GM21447 (cell line): ENCODE results near the gene ROS1.
"Not testable (repeated sequence)": the region's sequence is repeated elsewhere in the genome, so short reads cannot be mapped to it uniquely, and the experiment has no call there.

Experiments used
- ATAC-seq: cut with Tn5 transposase; IDR thresholded peaks from one replicate; pipeline ENCODE4 v1.9.1; 2021; ENCODE audit not compliant: unreplicated experiment

The ROS1 gene

GRCh38 chr6:117425431-117426153 lies at the start of gene ROS1:
ROS1 (minus strand) TSS chr6:117425942; CDS start chr6:117425656, 286 bp downstream.
- ATAC-seq = no peak

- ATAC-seq = no peak
Observed at GRCh38 chr6:117473401-117473800, 47.7 kb upstream of the ROS1 start.

DNA sequence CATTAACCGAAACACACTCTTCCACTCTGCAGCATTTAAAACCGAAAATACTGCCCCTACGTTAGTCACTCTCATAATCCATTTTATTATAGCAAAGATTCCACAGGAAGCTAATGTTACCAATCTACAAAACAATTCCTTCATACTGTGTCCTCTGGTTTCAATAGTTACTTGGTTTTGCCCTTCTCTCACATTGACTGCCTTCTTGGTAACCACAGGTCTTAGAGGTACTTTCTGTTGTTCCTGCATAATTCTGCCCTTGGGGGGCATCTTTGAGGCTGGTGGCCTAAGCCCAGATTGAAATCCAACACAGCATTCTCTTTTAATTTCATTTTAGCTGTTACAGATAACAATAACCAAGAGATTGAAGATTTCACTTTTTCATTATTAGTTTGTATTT lies 46.9 kb upstream of the ROS1 start:
- no peak for ATAC-seq

GRCh38 chr6:117469791-117470190 lies 44.0 kb upstream of the ROS1 start:
- ATAC-seq = no peak

GRCh38 chr6:117469356-117469755 lies 43.6 kb upstream of the ROS1 start:
- no peak for ATAC-seq

DNA sequence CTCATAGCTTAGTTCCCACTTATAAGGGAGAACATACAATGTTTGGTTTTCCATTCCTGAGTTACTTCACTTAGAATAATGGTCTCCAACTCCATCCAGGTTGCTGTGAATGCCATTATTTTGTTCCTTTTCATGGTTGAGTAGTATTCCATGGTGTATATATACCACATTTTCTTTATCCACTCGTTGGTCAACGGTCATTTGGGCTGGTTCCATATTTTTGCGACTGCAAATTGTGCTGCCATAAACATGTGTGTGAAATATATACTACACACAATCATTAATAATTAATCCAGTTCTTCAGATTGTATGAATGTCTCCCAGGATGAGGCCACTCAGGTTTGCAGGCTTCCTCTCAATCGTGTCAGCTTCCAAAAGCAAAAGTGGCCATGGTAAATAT lies 42.8 kb upstream of the ROS1 start:
- ATAC-seq = not testable (repeated sequence)

- ATAC-seq = no peak
Observed at GRCh38 chr6:117467876-117468275, 42.1 kb upstream of the ROS1 start.

GRCh38 chr6:117465691-117466090 lies 39.9 kb upstream of the ROS1 start:
- no peak for ATAC-seq

GRCh38 chr6:117464700-117465099 lies 39.0 kb upstream of the ROS1 start:
- ATAC-seq = no peak

GRCh38 chr6:117463762-117464665 lies 38.3 kb upstream of the ROS1 start:
- peak; percentile 71 for ATAC-seq

DNA sequence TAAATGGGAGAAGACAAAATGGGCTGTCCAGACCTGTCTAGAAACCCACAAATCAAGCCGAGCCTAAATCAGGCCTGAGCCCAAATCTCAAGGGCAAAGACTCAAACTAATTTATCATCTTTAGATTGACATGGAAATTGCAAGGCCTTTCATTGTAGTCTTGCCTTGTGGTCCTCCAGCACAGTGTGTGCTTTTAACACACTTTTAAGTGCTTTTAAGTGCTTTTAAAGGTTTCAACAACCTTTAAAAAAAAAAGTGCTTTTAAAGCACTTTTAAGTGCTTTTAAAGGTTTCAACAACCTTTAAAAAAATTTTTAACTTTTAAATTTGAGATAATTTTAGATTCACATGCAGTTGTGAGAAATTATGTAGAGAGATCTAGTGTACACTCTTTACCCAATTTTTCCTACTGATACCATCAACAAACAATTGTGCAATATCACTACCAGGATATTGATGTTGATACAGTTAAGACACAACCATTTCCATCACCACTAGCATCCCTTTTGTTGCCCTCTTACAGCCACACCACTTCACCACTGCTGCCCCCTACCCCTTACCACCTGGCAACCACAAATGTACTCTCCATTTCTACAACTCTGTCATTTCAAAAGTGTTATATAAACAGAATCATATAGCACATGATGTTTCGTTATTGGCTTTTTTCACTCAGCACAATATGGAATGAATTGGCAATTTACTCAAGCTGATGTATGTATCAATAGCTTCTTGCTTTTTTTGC lies 33.6 kb upstream of the ROS1 start:
- ATAC-seq = no peak

DNA sequence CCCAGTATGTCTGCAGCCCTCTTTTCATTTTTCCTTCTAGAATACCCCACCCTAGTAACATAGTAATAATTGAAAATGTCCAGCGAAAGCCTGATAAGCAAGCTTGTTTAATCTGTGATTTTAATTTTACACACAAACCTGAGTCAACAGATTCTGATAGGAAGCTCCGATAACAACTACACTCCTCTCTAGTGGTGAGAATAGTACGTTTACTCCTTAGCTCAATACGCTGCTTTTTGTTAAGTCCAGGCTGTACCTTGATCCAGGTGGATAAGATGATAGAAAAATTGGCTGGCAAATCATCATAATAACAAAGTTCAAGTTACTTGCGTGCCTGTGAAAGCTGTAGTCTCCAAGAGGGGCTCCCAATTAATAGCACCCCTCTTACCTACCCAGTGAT lies 31.3 kb upstream of the ROS1 start:
- no peak for ATAC-seq

DNA sequence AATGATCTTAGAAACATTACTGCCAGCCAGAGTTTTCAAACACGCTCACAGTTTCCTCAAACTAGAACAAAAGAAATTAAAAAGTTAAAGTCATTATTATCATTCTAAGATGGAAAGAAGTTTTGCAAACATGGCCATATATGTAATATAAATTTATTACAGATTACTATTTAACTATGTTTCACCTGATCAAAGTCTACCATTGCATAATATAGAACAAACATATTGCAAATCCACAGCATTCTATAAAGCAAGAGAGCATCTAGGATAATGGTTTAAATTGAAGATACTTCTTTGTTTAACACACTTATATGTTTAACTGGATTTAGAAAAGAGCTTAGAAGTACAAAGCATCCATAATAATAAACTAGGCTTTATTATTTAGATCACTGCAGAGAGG lies 30.5 kb upstream of the ROS1 start:
- no peak for ATAC-seq

GRCh38 chr6:117451671-117452070 lies 25.9 kb upstream of the ROS1 start:
- no peak for ATAC-seq

GRCh38 chr6:117449549-117450439 lies 24.1 kb upstream of the ROS1 start:
- no peak for ATAC-seq

DNA sequence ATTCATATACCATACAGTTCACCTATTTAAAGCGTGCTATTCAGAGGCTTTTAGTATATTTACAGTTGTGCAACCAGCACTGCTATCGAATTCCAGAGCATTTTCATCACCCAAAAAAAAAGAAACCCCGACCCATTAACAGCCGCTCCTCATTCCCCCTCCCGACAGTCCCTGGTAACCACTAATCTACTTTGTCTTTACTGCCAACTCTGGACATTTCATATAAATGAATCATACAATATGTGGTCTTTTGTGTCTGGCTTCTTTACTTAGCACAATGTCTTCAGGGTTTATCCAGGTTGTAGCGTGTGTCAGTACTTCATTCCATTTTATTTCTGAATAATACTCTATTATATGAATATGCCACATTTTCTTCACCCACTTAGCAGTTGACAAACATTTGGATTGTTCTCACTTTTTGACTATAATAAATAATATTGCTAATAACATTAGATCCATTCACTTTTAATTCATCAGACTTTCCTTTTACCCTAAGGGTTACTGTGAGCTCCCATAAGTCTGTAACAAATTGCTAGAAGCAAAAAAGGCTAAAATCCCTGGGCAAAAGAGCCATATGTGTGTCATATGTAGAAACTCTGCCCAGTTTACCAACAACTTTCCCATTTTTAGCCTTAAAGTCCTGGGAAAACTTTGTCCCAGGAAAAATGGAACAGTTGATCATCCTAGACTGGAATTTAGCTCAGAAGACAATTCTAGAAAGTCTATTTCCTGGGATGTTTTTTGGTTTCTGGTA lies 23.2 kb upstream of the ROS1 start:
- ATAC-seq = no peak

GRCh38 chr6:117448011-117448410 lies 22.3 kb upstream of the ROS1 start:
- ATAC-seq = no peak

GRCh38 chr6:117446861-117447260 lies 21.1 kb upstream of the ROS1 start:
- ATAC-seq = no peak

DNA sequence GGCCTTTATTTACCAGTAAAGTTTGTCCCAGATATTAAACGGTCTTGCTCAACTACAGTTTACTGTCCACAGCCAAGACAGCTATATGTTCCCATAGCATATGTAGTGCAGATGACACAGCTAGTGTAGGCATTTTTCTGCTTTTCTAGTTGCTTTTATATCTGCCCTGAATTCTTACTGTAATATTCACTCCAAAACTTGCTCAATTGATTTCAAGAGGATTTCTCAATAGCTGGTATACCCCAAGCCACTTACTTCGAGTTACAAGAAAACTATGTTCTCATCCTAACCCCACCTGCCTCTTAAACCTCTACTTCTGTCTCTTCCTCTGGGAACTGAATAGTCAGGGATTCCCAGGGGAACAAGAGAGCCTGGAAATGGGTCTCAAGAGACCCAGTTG lies 18.9 kb upstream of the ROS1 start:
- ATAC-seq = no peak

DNA sequence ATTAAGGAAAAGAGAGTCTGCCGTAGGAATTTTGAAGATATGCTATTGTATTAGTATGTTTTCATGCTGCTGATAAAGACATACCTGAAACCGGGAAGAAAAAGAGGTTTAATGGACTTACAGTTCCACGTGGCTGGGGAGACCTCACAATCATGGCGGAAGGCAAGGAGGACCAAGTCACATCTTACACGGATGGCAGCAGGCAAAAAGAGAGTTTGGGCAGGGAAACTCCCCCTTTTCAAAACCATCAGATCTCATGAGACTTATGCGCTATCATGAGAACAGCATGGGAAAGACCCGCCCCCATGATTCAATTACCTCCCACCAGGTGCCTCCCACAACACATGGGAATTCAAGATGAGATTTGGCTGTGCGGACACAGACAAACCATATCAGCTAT lies 16.6 kb upstream of the ROS1 start:
- not testable (repeated sequence) for ATAC-seq
